HCT116 (cell line): Measurements from ENCODE around the gene FOXJ1. TPM values are rescaled to one million over a fixed set of nuclear protein-coding genes. Genes with fewer than 3 reads are reported as not detected.

ENCODE experiments used
- ATAC-seq: fragments of 200-7000 bp; cut with Tn5 transposase; 2 replicates; pipeline ENCODE4 v1.9.1; 2020; ENCODE audit warnings: mild to moderate bottlenecking, moderate library complexity
- BruUV-seq: library from RNA; stranded (reverse); fragments of 400-500 nt; replicated peaks from 2 replicates; lab custom pipeline; 2021; lab: Mats Ljungman, UMichigan
- CTCF ChIA-PET: fragments of 300-600 bp; sonication (Branson Sonifier 250); formaldehyde crosslinking; loops from one replicate; lab custom pipeline; 2021; ENCODE audit warnings: antibody characterized with exemption; lab: Charles Lee
- POLR2A ChIA-PET: fragments of 300-600, 350-600 bp; sonication (Branson Sonifier 250); formaldehyde crosslinking; loops from one replicate; lab custom pipeline; 2021; ENCODE audit warnings: antibody characterized with exemption; lab: Charles Lee
- RAD21 ChIA-PET, 2 experiments: fragments of 300-600 bp; sonication (Branson Sonifier 250); formaldehyde crosslinking; loops; one replicate each; lab custom pipeline; 2023; ENCODE audit warnings: low total read pairs in 2 of 2; ENCODE audit not compliant: uncharacterized antibody in 2 of 2, unreplicated experiment in 2 of 2, low non-redundant PET in 1 of 2; lab: Charles Lee
- DNase-seq: peaks from one replicate; pipeline ENCODE4 v3.0.0-alpha.2; 2010; ENCODE audit warnings: low read depth, low spot score
- H2AFZ ChIP-seq: fragments of 200-600 bp; shearing (Covaris generic), sonication (generic); 2 replicates; pipeline ENCODE4 v1.6.1; 2017; ENCODE audit warnings: low read depth, mixed run types, mixed read lengths, antibody characterized with exemption, low read length; ENCODE audit not compliant: poor library complexity, severe bottlenecking
- H3K27ac ChIP-seq: 2 replicates; pipeline ENCODE4 v1.5.1; 2012; ENCODE audit warnings: low read depth, low read length
- H3K27me3 ChIP-seq: fragments of 200-600 bp; sonication (generic); 2 replicates; pipeline ENCODE4 v1.6.1; 2016; ENCODE audit warnings: mixed run types, low read length, mixed read lengths; ENCODE audit not compliant: insufficient read depth
- H3K36me3 ChIP-seq, 2 experiments: fragments of 200-500 bp in 1 of 2; fragments of 200-600 bp in 1 of 2; sonication (Bioruptor generic) in 1 of 2; sonication (generic) in 1 of 2; 2 replicates each; pipeline versions ENCODE4 v1.5.1 to v1.6.1; 2014 to 2016; ENCODE audit warnings: low read length in 2 of 2, inconsistent platforms in 1 of 2, mixed read lengths in 1 of 2, mixed run types in 1 of 2; ENCODE audit not compliant: insufficient read depth in 2 of 2, control insufficient read depth in 1 of 2
- H3K4me1 ChIP-seq, 2 experiments: fragments of 200-600 bp in 1 of 2; sonication (generic) in 1 of 2; 2 replicates each; pipeline versions ENCODE4 v1.5.1 to v1.6.1; 2012 to 2017; ENCODE audit warnings: low read length in 2 of 2, inconsistent platforms in 1 of 2, mild to moderate bottlenecking in 1 of 2, mixed read lengths in 1 of 2, mixed run types in 1 of 2, moderate library complexity in 1 of 2; ENCODE audit not compliant: insufficient read depth in 2 of 2, control insufficient read depth in 1 of 2
- H3K4me2 ChIP-seq: fragments of 200-600 bp; sonication (generic); 2 replicates; pipeline ENCODE4 v1.6.1; 2017; ENCODE audit warnings: mixed run types, low read length, mixed read lengths
- H3K4me3 ChIP-seq, 2 experiments: fragments of 200-600 bp in 1 of 2; sonication (generic) in 1 of 2; replicated peaks in 1 of 2; 2 replicates each; pipeline ENCODE4 v1.5.1; 2011 to 2016; ENCODE audit warnings: low read length in 2 of 2, control low read depth in 1 of 2, low read depth in 1 of 2, mild to moderate bottlenecking in 1 of 2, mixed read lengths in 1 of 2, mixed run types in 1 of 2
- H3K79me2 ChIP-seq: fragments of 200-600 bp; sonication (generic); 2 replicates; pipeline ENCODE4 v1.6.1; 2017; ENCODE audit warnings: mild to moderate bottlenecking, mixed run types, low read length, moderate library complexity, mixed read lengths; ENCODE audit not compliant: insufficient read depth
- H3K9ac ChIP-seq: fragments of 200-600 bp; sonication (generic); 2 replicates; pipeline ENCODE4 v1.6.1; 2016; ENCODE audit warnings: low read length, mixed read lengths
- H3K9me2 ChIP-seq: fragments of 200-600 bp; sonication (generic), shearing (Covaris generic); 2 replicates; pipeline ENCODE4 v1.6.1; 2017; ENCODE audit warnings: mixed run types, mild to moderate bottlenecking, moderate library complexity; ENCODE audit not compliant: insufficient read depth
- H3K9me3 ChIP-seq, 2 experiments: fragments of 200-500 bp in 1 of 2; fragments of 200-600 bp in 1 of 2; sonication (Bioruptor generic) in 1 of 2; sonication (generic) in 1 of 2; 2 replicates each; pipeline ENCODE4 v1.6.1; 2014 to 2017; ENCODE audit warnings: low read length in 2 of 2, mixed read lengths in 2 of 2, inconsistent platforms in 1 of 2, low read depth in 1 of 2, mild to moderate bottlenecking in 1 of 2, mixed run types in 1 of 2, moderate library complexity in 1 of 2; ENCODE audit not compliant: control insufficient read depth in 1 of 2, insufficient read depth in 1 of 2
- H4K20me1 ChIP-seq: fragments of 200-600 bp; sonication (generic), shearing (Covaris generic); 2 replicates; pipeline ENCODE4 v1.6.1; 2017; ENCODE audit warnings: mixed run types, mild to moderate bottlenecking, moderate library complexity; ENCODE audit not compliant: insufficient read depth
- CBX3 ChIP-seq: IDR thresholded peaks from 2 replicates; pipeline ENCODE4 v1.6.1; 2012; ENCODE audit warnings: low read depth
- CEBPB ChIP-seq: IDR thresholded peaks from 2 replicates; pipeline ENCODE4 v1.6.1; 2012; ENCODE audit warnings: low read depth
- CTCF ChIP-seq, 3 experiments: fragments of 200-600 bp in 1 of 3; sonication (generic) in 1 of 3; IDR thresholded peaks in 2 of 3; conservative IDR thresholded peaks in 1 of 3; 2 replicates each; pipeline ENCODE4 v1.5.1; 2012 to 2017; ENCODE audit warnings: low read depth in 2 of 3, low read length in 2 of 3, antibody characterized with exemption in 1 of 3, borderline replicate concordance in 1 of 3, control low read depth in 1 of 3, mild to moderate bottlenecking in 1 of 3, mixed read lengths in 1 of 3, mixed run types in 1 of 3, moderate library complexity in 1 of 3; ENCODE audit not compliant: insufficient read depth in 1 of 3
- EGR1 ChIP-seq: IDR thresholded peaks from 2 replicates; pipeline ENCODE4 v1.6.1; 2012; ENCODE audit warnings: low read depth
- ELF1 ChIP-seq: IDR thresholded peaks from 2 replicates; pipeline ENCODE4 v1.6.1; 2012; ENCODE audit warnings: low read depth, borderline replicate concordance
- EZH2 ChIP-seq: fragments of 200-600 bp; sonication (generic); IDR thresholded peaks from 2 replicates; pipeline ENCODE4 v1.6.1; 2017; ENCODE audit warnings: antibody characterized with exemption, mixed run types
- EZH2phosphoT487 ChIP-seq: fragments of 200-600 bp; IDR thresholded peaks from 2 replicates; pipeline ENCODE4 v1.6.1; 2018; ENCODE audit warnings: antibody characterized with exemption, borderline replicate concordance
- MAX ChIP-seq: IDR thresholded peaks from 2 replicates; pipeline ENCODE4 v1.6.1; 2012
- POLR2A ChIP-seq: IDR thresholded peaks from 2 replicates; pipeline ENCODE4 v1.7.0; 2011; ENCODE audit warnings: borderline replicate concordance; ENCODE audit not compliant: insufficient read depth, insufficient read length; ENCODE audit errors: extremely low read depth
- POLR2AphosphoS5 ChIP-seq: IDR thresholded peaks from 2 replicates; pipeline ENCODE4 v1.6.1; 2011; ENCODE audit warnings: mild to moderate bottlenecking, low read depth, low read length, moderate library complexity
- SIN3A ChIP-seq: IDR thresholded peaks from 2 replicates; pipeline ENCODE4 v1.6.1; 2012; ENCODE audit warnings: low read depth
- SP1 ChIP-seq: IDR thresholded peaks from 2 replicates; pipeline ENCODE4 v1.6.1; 2012; ENCODE audit warnings: low read depth
- SRF ChIP-seq: IDR thresholded peaks from 2 replicates; pipeline ENCODE4 v1.6.1; 2012; ENCODE audit warnings: low read depth
- TCF7L2 ChIP-seq: IDR thresholded peaks from 2 replicates; pipeline ENCODE4 v1.7.0; 2011; ENCODE audit warnings: borderline replicate concordance, inconsistent platforms; ENCODE audit not compliant: insufficient read depth, insufficient read length; ENCODE audit errors: extremely low read depth
- YY1 ChIP-seq: IDR thresholded peaks from 2 replicates; pipeline ENCODE4 v1.6.1; 2011; ENCODE audit warnings: low read length, low read depth, moderate library complexity, mild to moderate bottlenecking; ENCODE audit not compliant: insufficient replicate concordance; ENCODE audit errors: extremely low read depth
- ZBTB33 ChIP-seq: IDR thresholded peaks from 2 replicates; pipeline ENCODE4 v1.6.1; 2011; ENCODE audit warnings: mild to moderate bottlenecking, low read length, moderate library complexity; ENCODE audit not compliant: insufficient replicate concordance; ENCODE audit errors: extremely low read depth
- intact Hi-C: fragments of 100-400 bp; cut with micrococcal nuclease; formaldehyde crosslinking; loops from 2 replicates; pipeline ENCODE4 v1.10.0; 2022
- total RNA-seq: library from RNA; stranded (reverse); gene quantifications from one replicate; pipeline ENCODE4 v1.2.1, GENCODE V29; 2021; ENCODE audit not compliant: unreplicated experiment

Gene FOXJ1
- total RNA-seq, 1 experiment from 2014 or later: 0.61 TPM

- no peaks in the 10 kb centered on the region for H3K36me3 ChIP-seq
- CTCF ChIA-PET: no interaction called here
- no peaks in the 10 kb centered on the region for H3K79me2 ChIP-seq
- no peaks in the 10 kb centered on the region for H4K20me1 ChIP-seq
- intact Hi-C loops: no loop called here
- no peak overlapping the region for H2AFZ ChIP-seq
- DNase-seq (no peak), ATAC-seq (no peak)
- no peaks in the 10 kb centered on the region for H3K27me3 ChIP-seq
- H3K9ac ChIP-seq: no peak overlapping the region
- TF ChIP-seq POLR2AphosphoS5 (no peak), ZBTB33 (no peak), EZH2 (no peak)
- no TSS peak for BruUV-seq
- H3K4me1 ChIP-seq: peaks cover 30 to 34% of the 10 kb centered on the region in 2 experiments
- H3K27ac ChIP-seq: no peak overlapping the region; the same call in 1 of the 2 replicates
- no peaks in the 10 kb centered on the region for H3K9me2 ChIP-seq
- POLR2A ChIA-PET: no interaction called here
- H3K4me2 ChIP-seq: no peak overlapping the region
- no peaks in the 10 kb centered on the region for H3K9me3 ChIP-seq
- RAD21 ChIA-PET: no interaction called here
- no peak overlapping the region for H3K4me3 ChIP-seq
Measured at GRCh38 chr17:76137001-76137350, 4.1 kb downstream of the FOXJ1 start.

GRCh38 chr17:76136276-76137000 is 4.6 kb downstream of the FOXJ1 start:
- intact Hi-C loops: no loop called here
- no TSS peak for BruUV-seq
- no peaks in the 10 kb centered on the region for H4K20me1 ChIP-seq

More at GRCh38 chr17:76136276-76137000, 4.6 kb downstream of the FOXJ1 start:
- H3K4me2 ChIP-seq: no peak overlapping the region
- ChIA-PET CTCF (no interaction called here), POLR2A (no interaction called here)
- no peak overlapping the region for H3K27ac ChIP-seq
- no peak overlapping the region for H3K9ac ChIP-seq
- H3K27me3 ChIP-seq: no peaks in the 10 kb centered on the region
- no peak for ATAC-seq
- TF ChIP-seq EZH2phosphoT487 (no peak), POLR2A (no peak), CEBPB (no peak), TCF7L2 (no peak), EZH2 (no peak), CTCF (IDR thresholded peaks at IDR 0.05 in 2 of 3, conservative IDR thresholded peaks at IDR 0.05 in 1 of 3; ENCODE audit: borderline replicate concordance in 1 of 3, insufficient read depth in 1 of 3, low read depth in 2 of 3, low read length in 2 of 3) (no peak), MAX (no peak), ELF1 (no peak), SRF (no peak), SP1 (no peak), SIN3A (no peak), YY1 (no peak), CBX3 (no peak), EGR1 (no peak)
- TF ChIP-seq, all 23 proteins: peak for 0
- Histone ChIP-seq H3K36me3 (no peaks in the 10 kb centered on the region), H3K79me2 (no peaks in the 10 kb centered on the region), H3K9me3 (no peaks in the 10 kb centered on the region), H3K9me2 (no peaks in the 10 kb centered on the region), H2AFZ (no peak overlapping the region), H3K4me1 (peaks cover 31 to 34% of the 10 kb centered on the region in 2 experiments), H3K4me3 (no peak overlapping the region)
- no peak for DNase-seq
- RAD21 ChIA-PET: interaction anchor here in 1 of 2 experiments (0.5 kb wide), 1 partner anchor 15 kb away, joined by 4 read pairs; no protein-coding TSS in a partner anchor
